ENCODE results near the gene ACOT12.
"Not testable (repeated sequence)": the region's sequence is repeated elsewhere in the genome, so short reads cannot be mapped to it uniquely, and the experiment has no call there.

The ACOT12 gene

GRCh38 chr5:81310402-81311063, 83.4 kb downstream of the ACOT12 start:
- no peak overlapping the region for H3K9ac ChIP-seq (ENCODE audit: low read depth, low read length)
- peaks cover under 1% of the 10 kb centered on the region; the same call in 1 of the 2 replicates for H3K4me1 ChIP-seq (ENCODE audit: insufficient read depth, low read length)
- no peaks in the 10 kb centered on the region for H3K9me3 ChIP-seq (ENCODE audit: control insufficient read depth, insufficient read depth, low read length)
- H3K36me3 ChIP-seq (ENCODE audit: insufficient read depth, low read length): peaks cover 9% of the 10 kb centered on the region

DNA sequence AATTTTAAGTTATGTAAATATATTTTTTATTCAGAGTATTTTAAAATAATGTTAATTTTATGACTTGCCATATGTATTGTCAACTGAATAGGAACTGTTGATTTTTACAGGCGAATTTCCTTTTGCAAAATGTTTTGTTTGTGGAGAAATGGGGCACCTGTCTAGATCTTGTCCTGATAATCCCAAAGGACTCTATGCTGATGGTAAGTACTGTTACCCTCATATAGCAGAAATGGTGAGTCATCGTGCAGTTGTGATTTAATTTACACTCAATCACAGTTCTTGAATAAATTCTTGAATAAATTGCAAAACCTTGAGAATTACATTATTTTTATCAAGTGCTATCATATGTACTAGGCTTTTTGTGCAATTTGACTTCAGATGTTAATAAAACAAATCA, 85.1 kb downstream of the ACOT12 start:
- peaks cover 9% of the 10 kb centered on the region for H3K36me3 ChIP-seq (ENCODE audit: insufficient read depth, low read length)
- no peaks in the 10 kb centered on the region for H3K4me1 ChIP-seq (ENCODE audit: insufficient read depth, low read length)
- no peaks in the 10 kb centered on the region for H3K9me3 ChIP-seq (ENCODE audit: control insufficient read depth, insufficient read depth, low read length)
- H3K9ac ChIP-seq (ENCODE audit: low read depth, low read length): no peak overlapping the region

DNA sequence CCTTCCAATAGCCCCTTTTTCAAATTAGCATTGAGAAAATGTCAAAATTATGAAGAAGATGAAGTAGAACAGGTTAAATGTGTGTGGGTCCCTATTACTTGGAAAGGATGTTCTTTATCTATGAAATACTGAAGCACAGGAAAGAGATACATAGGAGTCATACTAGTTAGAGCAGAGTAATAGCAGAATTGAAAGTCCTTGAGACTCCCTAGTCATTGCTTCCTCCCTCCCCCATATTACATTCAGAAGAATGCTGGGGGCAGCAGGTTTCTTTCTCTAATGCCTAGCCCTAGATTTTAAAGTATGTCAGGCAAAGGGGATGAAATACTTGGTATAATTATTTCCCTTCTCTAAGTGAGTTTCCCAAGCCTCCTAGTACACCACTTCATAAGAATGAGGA, 88.1 kb downstream of the ACOT12 start:
- H3K4me1 ChIP-seq (ENCODE audit: insufficient read depth, low read length): no peaks in the 10 kb centered on the region
- no peaks in the 10 kb centered on the region for H3K9me3 ChIP-seq (ENCODE audit: control insufficient read depth, insufficient read depth, low read length)
- peaks cover 4% of the 10 kb centered on the region; the same call in 1 of the 2 replicates for H3K36me3 ChIP-seq (ENCODE audit: insufficient read depth, low read length)
- no peak overlapping the region for H3K9ac ChIP-seq (ENCODE audit: low read depth, low read length)

GRCh38 chr5:81303563-81303962, 90.4 kb downstream of the ACOT12 start:
- no peaks in the 10 kb centered on the region for H3K9me3 ChIP-seq (ENCODE audit: control insufficient read depth, insufficient read depth, low read length)
- H3K36me3 ChIP-seq (ENCODE audit: insufficient read depth, low read length): no peaks in the 10 kb centered on the region
- 0 out of 2 replicates have a peak, but pooled peaks cover 3% of the 10 kb centered on the region for H3K4me1 ChIP-seq (ENCODE audit: insufficient read depth, low read length)
- no peak overlapping the region for H3K9ac ChIP-seq (ENCODE audit: low read depth, low read length)

DNA sequence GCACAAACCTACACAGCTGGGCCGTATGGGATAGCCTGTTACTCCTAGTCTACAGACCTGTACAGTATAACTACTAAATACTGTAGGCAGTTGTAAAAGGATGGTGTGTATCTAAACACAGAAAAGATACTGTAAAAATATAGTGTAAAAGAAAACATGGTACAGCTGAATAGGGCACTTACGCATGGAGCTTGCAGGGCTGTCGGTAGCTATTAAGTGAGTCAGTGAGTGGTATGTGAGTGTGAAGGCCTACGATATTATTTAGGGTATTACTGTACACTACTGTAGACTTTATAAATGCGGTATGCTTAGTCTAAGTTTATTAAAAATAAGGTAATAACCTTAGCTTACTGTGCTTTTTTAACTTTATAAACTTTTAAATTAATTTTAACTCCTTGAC, 91.3 kb downstream of the ACOT12 start:
- Histone ChIP-seq H3K36me3 (ENCODE audit: insufficient read depth, low read length) (no peaks in the 10 kb centered on the region), H3K9me3 (ENCODE audit: control insufficient read depth, insufficient read depth, low read length) (no peaks in the 10 kb centered on the region), H3K4me1 (ENCODE audit: insufficient read depth, low read length) (0 out of 2 replicates have a peak, but pooled peaks cover 3% of the 10 kb centered on the region), H3K9ac (ENCODE audit: low read depth, low read length) (peak overlapping the region; percentile 93; the same call in 1 of the 2 replicates)

GRCh38 chr5:81301271-81302015, 92.5 kb downstream of the ACOT12 start, which contains the start of gene ZCCHC9:
Gene ZCCHC9 (plus strand): TSS chr5:81301587. CDS start chr5:81304758, 3,171 bp downstream.
- Histone ChIP-seq H3K36me3 (ENCODE audit: insufficient read depth, low read length) (no peaks in the 10 kb centered on the region), H3K9ac (ENCODE audit: low read depth, low read length) (peak within 1 kb of the TSS; percentile 93), H3K4me1 (ENCODE audit: insufficient read depth, low read length) (0 out of 2 replicates have a peak, but pooled peaks cover 3% of the 10 kb centered on the region), H3K9me3 (ENCODE audit: control insufficient read depth, insufficient read depth, low read length) (no peaks in the 10 kb centered on the region)

- Histone ChIP-seq H3K36me3 (ENCODE audit: insufficient read depth, low read length) (no peaks in the 10 kb centered on the region), H3K9ac (ENCODE audit: low read depth, low read length) (peak overlapping the region; percentile 93), H3K9me3 (ENCODE audit: control insufficient read depth, insufficient read depth, low read length) (no peaks in the 10 kb centered on the region), H3K4me1 (ENCODE audit: insufficient read depth, low read length) (0 out of 2 replicates have a peak, but pooled peaks cover 3% of the 10 kb centered on the region)
These were observed 93.0 kb downstream of the ACOT12 start for GRCh38 chr5:81300921-81301270.

DNA sequence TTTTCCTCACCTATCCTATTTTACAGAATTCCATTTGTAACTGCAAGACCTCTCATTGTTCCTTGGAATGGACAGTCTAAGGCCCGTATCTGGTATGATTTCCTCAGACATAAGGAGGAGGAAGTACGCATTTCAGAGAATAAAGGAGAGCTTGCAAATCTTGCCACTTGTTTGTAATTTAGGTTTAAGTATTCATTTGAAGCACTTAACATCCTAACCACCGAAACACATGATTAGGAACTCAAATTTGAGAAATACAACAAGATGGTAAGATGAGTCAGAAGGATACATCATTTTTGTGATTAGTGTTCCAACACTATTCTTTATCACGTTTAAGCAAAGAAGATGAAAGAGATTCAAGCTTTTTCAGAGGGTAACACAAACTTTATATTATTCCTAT, 96.4 kb downstream of the ACOT12 start:
- no peaks in the 10 kb centered on the region for H3K36me3 ChIP-seq (ENCODE audit: insufficient read depth, low read length)
- 0 out of 2 replicates have a peak, but pooled peaks cover 9% of the 10 kb centered on the region for H3K9me3 ChIP-seq (ENCODE audit: control insufficient read depth, insufficient read depth, low read length)
- H3K4me1 ChIP-seq (ENCODE audit: insufficient read depth, low read length): 0 out of 2 replicates have a peak, but pooled peaks cover 3% of the 10 kb centered on the region
- no peak overlapping the region for H3K9ac ChIP-seq (ENCODE audit: low read depth, low read length)

DNA sequence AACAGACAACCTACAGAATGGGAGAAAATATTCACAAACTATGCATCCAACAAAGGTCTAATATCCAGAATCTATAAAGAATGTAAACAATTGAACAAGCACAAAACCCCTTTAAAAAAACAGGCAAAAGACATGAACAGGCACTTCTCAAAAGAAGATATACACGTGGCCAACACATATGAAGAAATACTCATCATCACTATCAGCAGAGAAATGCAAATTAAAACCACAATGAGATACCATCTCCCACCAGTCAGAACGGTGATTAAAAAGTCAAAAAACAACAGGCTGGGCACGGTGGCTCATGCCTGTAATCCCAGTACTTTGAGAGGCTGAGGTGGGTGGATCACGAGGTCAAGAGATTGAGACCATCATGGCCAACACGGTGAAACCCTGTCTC, 99.9 kb downstream of the ACOT12 start:
- not testable (repeated sequence) for H3K4me1 ChIP-seq (ENCODE audit: insufficient read depth, low read length); H3K36me3 ChIP-seq (ENCODE audit: insufficient read depth, low read length); H3K9ac ChIP-seq (ENCODE audit: low read depth, low read length)
- H3K9me3 ChIP-seq (ENCODE audit: control insufficient read depth, insufficient read depth, low read length): peaks cover 18% of the 10 kb centered on the region; the same call in 1 of the 2 replicates

DNA sequence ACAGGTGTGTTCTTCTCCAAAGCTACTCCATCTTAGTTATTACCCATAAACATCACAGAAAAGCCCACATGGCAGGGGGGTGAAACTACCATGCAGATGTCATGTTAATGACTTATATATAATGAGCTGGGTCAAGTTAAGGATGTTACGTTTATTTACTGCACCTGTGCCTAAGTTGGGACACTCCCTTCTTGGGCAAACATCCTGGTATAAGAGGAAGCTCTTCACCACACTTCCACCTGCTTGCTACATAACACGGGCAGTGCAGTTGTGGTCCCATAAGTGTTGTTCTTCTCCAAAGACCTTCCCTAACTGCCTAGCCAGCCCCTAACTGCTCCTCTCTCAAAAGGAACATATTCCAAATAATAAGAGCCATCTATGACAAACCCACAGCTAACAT, 101.8 kb downstream of the ACOT12 start:
- Histone ChIP-seq H3K9ac (ENCODE audit: low read depth, low read length) (no peak overlapping the region), H3K4me1 (ENCODE audit: insufficient read depth, low read length) (no peaks in the 10 kb centered on the region), H3K9me3 (ENCODE audit: control insufficient read depth, insufficient read depth, low read length) (peaks cover 18% of the 10 kb centered on the region; the same call in 1 of the 2 replicates), H3K36me3 (ENCODE audit: insufficient read depth, low read length) (no peaks in the 10 kb centered on the region)

DNA sequence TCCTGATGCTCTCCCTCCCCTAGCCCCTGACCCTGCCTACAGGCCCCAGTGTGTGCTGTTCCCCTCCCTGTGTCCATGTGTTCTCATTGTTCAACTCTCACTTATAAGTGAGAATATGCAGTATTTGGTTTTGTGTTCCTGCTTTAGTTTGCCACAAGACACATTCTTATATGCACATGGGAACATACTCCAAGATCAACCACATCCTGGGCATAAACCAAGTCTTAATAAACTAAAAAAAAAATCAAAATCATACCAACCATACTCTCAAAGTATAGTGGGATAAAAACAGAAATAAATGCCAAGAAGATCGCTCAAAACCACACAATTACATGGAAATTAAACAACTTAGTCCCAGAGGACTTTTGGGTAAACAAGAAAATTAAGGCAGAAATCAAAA, 103.8 kb downstream of the ACOT12 start:
- H3K36me3 ChIP-seq (ENCODE audit: insufficient read depth, low read length): no peaks in the 10 kb centered on the region
- H3K9ac ChIP-seq (ENCODE audit: low read depth, low read length): no peak overlapping the region
- H3K4me1 ChIP-seq (ENCODE audit: insufficient read depth, low read length): no peaks in the 10 kb centered on the region
- peaks cover 18% of the 10 kb centered on the region; the same call in 1 of the 2 replicates for H3K9me3 ChIP-seq (ENCODE audit: control insufficient read depth, insufficient read depth, low read length)

DNA sequence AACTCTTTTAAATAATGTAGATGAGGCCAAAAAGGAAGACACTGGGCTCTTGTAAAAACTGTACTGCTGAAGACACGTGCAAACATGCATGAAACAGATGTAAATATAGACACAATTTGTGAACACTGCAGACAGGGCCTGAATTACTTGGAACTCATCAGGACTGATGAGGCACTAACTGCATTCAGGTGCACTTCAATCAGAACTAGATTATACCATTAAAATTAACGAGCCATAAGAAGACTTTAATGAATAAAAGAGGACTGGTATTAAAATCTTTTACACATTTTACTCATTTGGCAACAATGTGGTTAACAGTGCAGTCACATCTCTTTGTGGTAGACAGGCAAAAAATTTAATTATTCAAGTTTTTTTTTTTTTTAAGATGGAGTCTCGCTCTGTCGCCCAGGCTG, 105.9 kb downstream of the ACOT12 start:
- Histone ChIP-seq H3K9ac (ENCODE audit: low read depth, low read length) (no peak overlapping the region), H3K9me3 (ENCODE audit: control insufficient read depth, insufficient read depth, low read length) (peaks cover 12% of the 10 kb centered on the region; the same call in 1 of the 2 replicates), H3K4me1 (ENCODE audit: insufficient read depth, low read length) (no peaks in the 10 kb centered on the region), H3K36me3 (ENCODE audit: insufficient read depth, low read length) (no peaks in the 10 kb centered on the region)

GRCh38 chr5:81286059-81286617, 107.8 kb downstream of the ACOT12 start:
- H3K36me3 ChIP-seq (ENCODE audit: insufficient read depth, low read length): no peaks in the 10 kb centered on the region
- no peaks in the 10 kb centered on the region for H3K4me1 ChIP-seq (ENCODE audit: insufficient read depth, low read length)
- no peak overlapping the region for H3K9ac ChIP-seq (ENCODE audit: low read depth, low read length)
- no peaks in the 10 kb centered on the region for H3K9me3 ChIP-seq (ENCODE audit: control insufficient read depth, insufficient read depth, low read length)

DNA sequence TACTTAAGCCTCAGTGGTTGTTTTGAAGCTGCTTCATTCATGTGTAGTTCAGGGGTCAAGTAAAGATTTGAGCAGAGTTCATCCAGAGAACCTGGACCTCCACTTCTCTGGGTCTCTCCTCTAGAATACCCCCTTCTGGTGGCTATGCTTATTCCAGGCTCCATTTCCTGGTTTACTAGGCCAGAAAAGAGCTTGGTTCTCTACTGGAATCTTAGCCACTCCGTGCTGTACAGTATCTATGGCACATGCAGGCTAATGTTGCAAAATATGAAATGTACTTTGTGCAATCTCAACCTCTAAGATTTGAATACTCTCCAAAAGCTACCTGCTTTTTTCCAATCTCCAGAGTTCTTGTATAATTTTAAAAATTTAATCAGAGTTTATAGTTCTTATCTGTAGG, 110.0 kb downstream of the ACOT12 start:
- no peak overlapping the region for H3K9ac ChIP-seq (ENCODE audit: low read depth, low read length)
- no peaks in the 10 kb centered on the region for H3K36me3 ChIP-seq (ENCODE audit: insufficient read depth, low read length)
- no peaks in the 10 kb centered on the region for H3K9me3 ChIP-seq (ENCODE audit: control insufficient read depth, insufficient read depth, low read length)
- no peaks in the 10 kb centered on the region for H3K4me1 ChIP-seq (ENCODE audit: insufficient read depth, low read length)
